Thyroid gland (tissue), 4 donors: ENCODE measurements around the gene TAF10.

Experiments
- CTCF ChIP-seq, 6 experiments: fragments of 200-600 bp in 3 of 6; fragments of 450-650 bp in 3 of 6; sonication (generic) in 3 of 6; IDR thresholded peaks; one replicate each; pipeline ENCODE4 v1.5.1; 2016 to 2019; ENCODE audit warnings: antibody characterized with exemption in 6 of 6, mild to moderate bottlenecking in 2 of 6, inconsistent platforms in 1 of 6, moderate library complexity in 1 of 6
- POLR2A ChIP-seq, 2 donors: fragments of 450-650 bp; IDR thresholded peaks; one replicate each; pipeline ENCODE4 v1.6.1; 2017; ENCODE audit warnings: antibody characterized with exemption in 2 of 2, mild to moderate bottlenecking in 2 of 2, moderate library complexity in 1 of 2

DNA sequence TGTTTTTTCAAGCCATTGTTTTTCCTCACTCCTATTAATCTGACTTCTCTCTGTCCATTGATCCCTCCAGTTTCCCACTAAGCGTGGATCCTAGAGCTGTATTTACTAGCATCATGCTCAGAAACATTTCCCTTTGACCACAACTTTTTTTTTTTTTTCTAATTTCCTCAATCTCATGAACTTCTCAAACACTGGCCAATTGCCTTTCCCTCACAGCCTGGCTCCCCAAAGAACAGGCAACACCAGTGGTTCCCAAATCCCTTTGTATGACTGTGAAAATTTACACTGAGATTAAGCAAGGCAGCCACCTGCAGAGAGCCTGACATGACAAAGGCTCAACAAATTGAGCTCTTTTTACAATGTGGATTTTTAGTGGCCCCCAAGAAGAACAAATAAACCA lies 8.6 kb upstream of the TAF10 start:
- TF ChIP-seq POLR2A (IDR thresholded peaks at IDR 0.05) (no peak), CTCF (IDR thresholded peaks at IDR 0.05) (no peak)
